Measurements from ENCODE around the gene DHTKD1.

DNA sequence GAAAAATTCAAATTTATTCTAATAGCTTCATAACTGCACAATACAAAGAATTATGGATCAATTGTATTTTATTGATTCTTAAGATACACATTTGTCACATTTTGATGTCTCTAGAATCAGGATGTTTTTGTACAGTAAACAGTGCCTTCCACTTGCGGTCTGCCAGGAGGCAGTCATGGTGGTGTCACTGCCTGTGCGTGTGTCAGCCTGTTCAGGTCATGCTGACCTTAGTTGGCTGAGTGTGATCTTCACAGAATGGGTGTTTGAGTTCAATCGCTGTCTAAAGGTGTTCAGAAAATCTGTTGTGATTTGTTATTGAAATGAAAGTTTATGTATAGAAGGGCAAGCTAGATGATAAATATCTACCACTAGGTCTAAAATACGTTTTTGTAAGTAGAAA lies 81.4 kb downstream of the DHTKD1 start:
- TF ChIP-seq POLR2AphosphoS5 (IDR thresholded peaks at IDR 0.05; ENCODE audit: borderline replicate concordance, low read depth, low read length), result no peak
- TF ChIP-seq EZH2 (IDR thresholded peaks at IDR 0.05), result no peak
- no peak for TF ChIP-seq FOXP2 (optimal IDR thresholded peaks at IDR 0.05; ENCODE audit: control extremely low read depth, extremely low read length, insufficient read depth)
